Retinal pigment epithelial cell (primary cell): ENCODE measurements around the gene SHB.

ENCODE experiments used
- DNase-seq: peaks from one replicate; pipeline ENCODE4 v3.0.0-alpha.2; 2010; ENCODE audit warnings: low read depth
- H3K4me3 ChIP-seq: 2 replicates; pipeline ENCODE4 v1.5.1; 2011; ENCODE audit warnings: mild to moderate bottlenecking, low read length, control low read depth, moderate library complexity
- CTCF ChIP-seq: conservative IDR thresholded peaks from 2 replicates; pipeline ENCODE4 v1.5.1; 2011; ENCODE audit warnings: low read depth, low read length, control low read depth, inconsistent platforms

Gene SHB

DNA sequence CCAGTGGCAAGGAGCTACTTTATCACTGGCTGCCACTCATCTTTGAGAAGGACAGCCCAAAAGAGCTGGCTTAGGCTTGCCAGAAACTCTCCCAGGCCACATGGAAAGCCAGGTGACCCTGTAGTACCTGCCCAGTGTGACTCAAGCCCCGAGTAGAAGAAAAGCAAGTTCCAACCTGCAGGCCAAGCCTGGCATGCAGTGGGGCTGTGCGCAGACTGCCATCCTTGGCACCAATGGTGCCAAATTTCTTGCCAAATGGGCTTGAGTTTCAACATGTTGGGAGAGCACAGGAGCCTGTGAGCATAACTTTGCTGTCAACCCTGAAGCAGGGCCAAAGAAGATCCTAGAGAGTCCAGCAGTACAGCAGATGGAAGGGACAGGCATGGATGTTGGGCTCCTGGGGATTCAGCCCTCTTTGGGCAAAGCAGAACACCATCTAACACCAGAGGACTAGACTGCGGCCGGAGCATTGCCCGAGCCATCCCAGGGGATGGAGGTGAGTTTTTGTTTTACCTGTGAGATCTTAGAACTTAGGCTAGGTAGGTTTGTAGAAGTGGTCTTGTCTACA lies 27.3 kb upstream of the SHB start:
- no peak for TF ChIP-seq CTCF
- H3K4me3 ChIP-seq, result no peak overlapping the region
- no peak for DNase-seq

DNA sequence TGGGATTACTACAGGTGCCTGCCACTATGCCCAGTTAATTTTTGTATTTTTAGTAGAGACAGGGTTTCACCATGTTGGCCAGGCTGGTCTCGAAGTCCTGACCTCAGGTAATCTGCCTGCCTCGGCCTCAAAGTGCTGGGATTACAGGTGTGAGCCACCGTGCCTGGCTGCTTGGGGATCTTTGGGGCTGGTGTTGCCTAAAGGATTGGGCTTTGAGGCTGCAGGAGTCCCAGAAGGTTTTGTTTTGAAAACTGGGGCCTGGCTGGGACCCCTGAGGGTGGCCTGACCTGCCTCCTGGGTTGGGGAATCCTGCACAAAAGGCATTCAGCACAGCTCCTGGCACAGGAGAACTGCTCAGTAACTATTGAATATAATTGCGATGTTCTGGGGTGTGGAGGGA lies 25.1 kb upstream of the SHB start:
- no peak for TF ChIP-seq CTCF
- no peak for DNase-seq
- H3K4me3 ChIP-seq, result no peak overlapping the region

DNA sequence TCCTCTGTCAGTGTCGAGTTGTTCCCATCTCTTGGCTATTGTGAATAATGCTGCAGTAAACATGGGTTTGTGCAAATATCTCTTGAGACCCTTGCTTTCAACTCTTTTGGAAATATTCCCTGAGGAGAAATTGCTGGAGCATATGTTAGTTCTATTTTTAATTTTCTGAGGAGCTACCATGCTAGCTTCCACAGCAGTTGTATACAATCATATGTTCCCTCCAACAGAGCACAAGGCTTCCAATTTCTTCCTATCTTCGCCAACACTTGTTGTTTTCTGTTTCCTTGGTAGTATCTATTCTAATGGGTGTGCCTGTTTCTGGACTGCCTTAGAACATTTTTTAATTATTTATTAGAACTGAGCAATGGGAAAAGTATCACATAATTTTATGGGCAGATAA lies 23.6 kb upstream of the SHB start:
- no peak overlapping the region for H3K4me3 ChIP-seq
- DNase-seq, result no peak
- no peak for TF ChIP-seq CTCF

- no peak overlapping the region for H3K4me3 ChIP-seq
- no peak for DNase-seq
- no peak for TF ChIP-seq CTCF
Observed at GRCh38 chr9:38092200-38092524, 23.1 kb upstream of the SHB start.

GRCh38 chr9:38091310-38092199 lies 22.5 kb upstream of the SHB start:
- no peak overlapping the region for H3K4me3 ChIP-seq
- no peak for DNase-seq
- no peak for TF ChIP-seq CTCF

DNA sequence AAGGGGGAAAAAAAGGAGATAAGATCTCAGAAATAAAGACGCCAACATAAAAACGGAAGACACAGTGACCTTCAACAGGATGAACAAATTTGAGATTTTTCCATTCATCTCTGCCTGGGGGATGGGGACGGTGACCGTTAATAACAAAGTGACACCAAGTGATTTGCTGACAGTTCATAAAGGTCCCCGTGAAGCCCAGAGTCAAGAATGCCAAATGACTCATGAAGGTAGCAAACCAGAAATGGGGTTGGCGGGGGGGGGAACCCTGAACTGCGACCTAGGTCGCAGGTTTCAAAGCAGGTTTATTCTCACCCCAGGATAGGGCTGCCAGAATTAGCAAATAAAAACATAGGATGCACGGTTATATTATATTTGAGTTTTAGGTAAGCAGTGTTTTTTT lies 21.1 kb upstream of the SHB start:
- TF ChIP-seq CTCF, result no peak
- no peak for DNase-seq
- no peak overlapping the region for H3K4me3 ChIP-seq
